SK-N-SH (cell line): Measurements from ENCODE around the gene OGFOD2. TPM values are rescaled to one million over a fixed set of nuclear protein-coding genes. Genes with fewer than 3 reads are reported as not detected.

Experiments
- CTCF ChIA-PET: fragments of 300-600, 350-600 bp; formaldehyde crosslinking; extraction: SDS; loops from one replicate; lab custom pipeline; 2021; lab: Yijun Ruan, JAX
- POLR2A ChIA-PET: fragments of 350-600 bp; sonication (Branson Sonifier 250); formaldehyde crosslinking; extraction: SDS; loops from one replicate; lab custom pipeline; 2020; ENCODE audit warnings: antibody characterized with exemption, inconsistent platforms; lab: Yijun Ruan, JAX
- DNase-seq: peaks from one replicate; pipeline ENCODE4 v3.0.0; 2012
- H2AFZ ChIP-seq: fragments of 200-600 bp; sonication (generic); 2 replicates; pipeline ENCODE4 v1.8.1; 2016; ENCODE audit warnings: antibody characterized with exemption, mild to moderate bottlenecking, low read depth
- H3F3A ChIP-seq: fragments of 200-600 bp; sonication (generic); replicated peaks from 2 replicates; pipeline ENCODE3; 2016; ENCODE audit warnings: antibody characterized with exemption, mild to moderate bottlenecking; ENCODE audit not compliant: insufficient read depth
- H3K27ac ChIP-seq, 2 experiments: fragments of 200-500 bp in 1 of 2; fragments of 200-600 bp in 1 of 2; sonication (Bioruptor generic) in 1 of 2; sonication (generic), shearing (Covaris generic) in 1 of 2; 2 replicates each; pipeline versions ENCODE4 v1.5.1 to v1.6.1; 2014 to 2016; ENCODE audit warnings: low read depth in 2 of 2, inconsistent platforms in 1 of 2, low read length in 1 of 2, mild to moderate bottlenecking in 1 of 2, mixed read lengths in 1 of 2
- H3K27me3 ChIP-seq: fragments of 200-600 bp; sonication (generic), shearing (Covaris generic); 2 replicates; pipeline ENCODE4 v1.6.1; 2016; ENCODE audit warnings: mixed run types; ENCODE audit not compliant: insufficient read depth
- H3K36me3 ChIP-seq, 2 experiments: fragments of 200-500 bp in 1 of 2; fragments of 200-600 bp in 1 of 2; sonication (Bioruptor generic) in 1 of 2; sonication (generic) in 1 of 2; replicated peaks in 1 of 2; 2 replicates each; pipeline versions ENCODE3 to v1.5.1; 2014 to 2016; ENCODE audit warnings: low read length in 1 of 2, mild to moderate bottlenecking in 1 of 2; ENCODE audit not compliant: insufficient read depth in 2 of 2, control insufficient read depth in 1 of 2
- H3K4me1 ChIP-seq, 2 experiments: fragments of 200-500 bp in 1 of 2; fragments of 200-600 bp in 1 of 2; sonication (Bioruptor generic) in 1 of 2; sonication (generic), shearing (Covaris generic) in 1 of 2; 2 replicates each; pipeline versions ENCODE4 v1.5.1 to v1.6.1; 2014 to 2016; ENCODE audit warnings: low read depth in 1 of 2, low read length in 1 of 2, mixed run types in 1 of 2; ENCODE audit not compliant: insufficient read depth in 2 of 2, control insufficient read depth in 1 of 2
- H3K4me2 ChIP-seq: fragments of 200-600 bp; sonication (generic), shearing (Covaris generic); 2 replicates; pipeline ENCODE4 v1.6.1; 2017; ENCODE audit warnings: mixed run types
- H3K4me3 ChIP-seq, 2 experiments: fragments of 200-500 bp in 1 of 2; fragments of 200-600 bp in 1 of 2; sonication (Bioruptor generic) in 1 of 2; sonication (generic), shearing (Covaris generic) in 1 of 2; 2 replicates each; pipeline versions ENCODE4 v1.5.1 to v1.8.1; 2014 to 2016; ENCODE audit warnings: low read depth in 2 of 2, inconsistent platforms in 1 of 2, low read length in 1 of 2, mild to moderate bottlenecking in 1 of 2, mixed read lengths in 1 of 2, moderate library complexity in 1 of 2
- H3K79me2 ChIP-seq: fragments of 200-600 bp; sonication (generic); 2 replicates; pipeline ENCODE4 v1.8.1; 2017; ENCODE audit warnings: mild to moderate bottlenecking; ENCODE audit not compliant: insufficient read depth
- H3K9ac ChIP-seq: fragments of 200-600 bp; sonication (generic); 2 replicates; pipeline ENCODE4 v1.6.1; 2017; ENCODE audit warnings: mixed run types
- H3K9me2 ChIP-seq: fragments of 200-600 bp; sonication (generic); 2 replicates; pipeline ENCODE4 v1.6.1; 2017; ENCODE audit warnings: mixed run types
- H3K9me3 ChIP-seq: fragments of 200-600 bp; sonication (generic); 2 replicates; pipeline ENCODE4 v1.6.1; 2017; ENCODE audit warnings: mixed run types, mild to moderate bottlenecking, moderate library complexity
- H4K20me1 ChIP-seq: fragments of 200-600 bp; sonication (generic); 2 replicates; pipeline ENCODE4 v1.6.1; 2017; ENCODE audit warnings: mild to moderate bottlenecking, mixed run types; ENCODE audit not compliant: insufficient read depth
- CHD2 ChIP-seq: fragments of 150-350 bp; IDR thresholded peaks from 2 replicates; pipeline ENCODE4 v1.6.1; 2018; ENCODE audit warnings: low read length; ENCODE audit not compliant: partially characterized antibody
- ELF1 ChIP-seq: IDR thresholded peaks from 2 replicates; pipeline ENCODE4 v1.4.0; 2012
- EZH2phosphoT487 ChIP-seq: fragments of 200-600 bp; sonication (generic); IDR thresholded peaks from 2 replicates; pipeline ENCODE4 v1.6.1; 2017; ENCODE audit warnings: low read depth, mixed run types, mild to moderate bottlenecking, antibody characterized with exemption, moderate library complexity, borderline replicate concordance
- FOXM1 ChIP-seq: IDR thresholded peaks from 2 replicates; pipeline ENCODE4 v1.4.0; 2012; ENCODE audit warnings: low read depth, mild to moderate bottlenecking
- GATA2 ChIP-seq: sonication (generic); formaldehyde crosslinking; IDR thresholded peaks from 2 replicates; pipeline ENCODE4 v1.5.0; 2020; ENCODE audit warnings: mild to moderate bottlenecking, missing genetic modification reagents
- JUND ChIP-seq: IDR thresholded peaks from 2 replicates; pipeline ENCODE4 v1.4.0; 2012
- MXI1 ChIP-seq: IDR thresholded peaks from 2 replicates; pipeline ENCODE4 v1.6.1; 2012; ENCODE audit warnings: mild to moderate bottlenecking, low read depth, low read length, improper control_type of control experiment
- NRF1 ChIP-seq: IDR thresholded peaks from 2 replicates; pipeline ENCODE4 v1.6.1; 2012; ENCODE audit warnings: low read depth, mild to moderate bottlenecking, low read length
- POLR2AphosphoS5 ChIP-seq: IDR thresholded peaks from 2 replicates; pipeline ENCODE4 v1.6.1; 2012; ENCODE audit warnings: low read depth, low read length
- RXRA ChIP-seq: IDR thresholded peaks from 2 replicates; pipeline ENCODE4 v1.4.0; 2012; ENCODE audit warnings: low read depth, mild to moderate bottlenecking, borderline replicate concordance
- TAF1 ChIP-seq: IDR thresholded peaks from 2 replicates; pipeline ENCODE4 v1.6.1; 2012; ENCODE audit warnings: low read depth, mild to moderate bottlenecking, low read length, moderate library complexity, borderline replicate concordance
- TEAD4 ChIP-seq: IDR thresholded peaks from 2 replicates; pipeline ENCODE4 v1.4.0; 2012; ENCODE audit warnings: mild to moderate bottlenecking, borderline replicate concordance; ENCODE audit not compliant: insufficient read depth
- WGBS: methylation state at CpG from one replicate; pipeline ENCODE4 v1.1.6; 2017; ENCODE audit warnings: low lambda C conversion rate; 5-methylcytosine and 5-hydroxymethylcytosine counted together
- polyA plus RNA-seq, 3 experiments: library from polyadenylated mRNA; depleted of rRNA; stranded (reverse); fragments of >200 nt; gene quantifications; 2 replicates each; pipeline ENCODE4 v1.2.3, GENCODE V29; 2012
- TF ChIP-seq, protein P1 (sequence below): fragments of 150-350 bp; IDR thresholded peaks from 2 replicates; pipeline ENCODE4 v1.6.1; 2017; ENCODE audit warnings: antibody characterized with exemption, low read length, low read depth, borderline replicate concordance
- TF ChIP-seq, protein P2 (sequence below): IDR thresholded peaks from 2 replicates; pipeline ENCODE4 v1.4.0; 2012; ENCODE audit warnings: low read depth
- TF ChIP-seq, protein P3 (sequence below): IDR thresholded peaks from 2 replicates; pipeline ENCODE4 v1.6.1; 2012; ENCODE audit warnings: mild to moderate bottlenecking, low read depth, low read length, moderate library complexity

The OGFOD2 gene
- polyA plus RNA-seq, 1 of the 3 experiments (the other 2 are of a cell fraction), result 22.0 TPM

DNA sequence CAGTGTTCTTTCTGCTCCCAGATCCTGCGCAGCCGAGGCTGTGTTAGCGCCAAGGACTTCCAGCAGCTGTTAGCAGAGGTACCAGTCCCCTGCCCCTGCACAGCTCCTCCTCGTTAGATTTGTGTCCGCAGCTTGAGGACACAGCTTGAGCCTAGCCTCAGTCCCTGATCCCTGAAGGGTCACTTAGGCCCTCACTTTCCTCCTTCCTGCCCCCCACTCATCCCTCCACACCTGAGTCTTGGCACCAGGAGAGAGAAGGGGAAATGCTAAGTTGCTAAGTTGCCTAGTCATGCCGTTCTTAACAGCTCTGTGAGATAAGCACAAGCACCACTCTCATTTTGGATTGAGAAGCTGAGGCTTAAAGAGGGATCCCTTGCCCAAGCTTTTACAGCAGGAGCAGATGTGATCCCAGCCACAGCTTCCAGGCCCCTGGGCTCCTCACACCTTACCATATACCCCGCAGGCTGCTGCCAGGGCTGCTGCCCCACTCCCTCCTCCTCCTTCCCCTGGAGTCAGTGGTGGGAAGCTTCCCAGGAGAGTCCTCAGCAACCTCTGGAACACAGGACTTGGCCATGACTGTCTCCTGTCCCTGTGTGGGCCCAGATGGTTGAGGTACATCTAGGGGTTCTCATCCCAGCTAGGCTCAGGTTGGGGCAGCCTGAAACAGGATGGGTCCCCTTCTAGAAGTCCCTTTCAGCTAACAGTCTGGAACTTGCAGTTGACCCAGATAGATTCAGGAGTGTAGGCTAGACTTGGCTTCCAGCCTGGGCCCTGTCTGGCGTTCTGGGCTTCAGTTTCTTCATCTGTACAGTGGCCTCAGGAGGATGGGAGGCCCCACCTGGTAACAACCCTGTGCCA lies 975 bp downstream of the OGFOD2 start:
- H3K27ac ChIP-seq, result peak overlapping the region; percentile 99; a peak in 3 of 4 replicates
- peak overlapping the region; percentile 98 for H3K4me2 ChIP-seq
- ChIA-PET POLR2A (interaction anchor here (1.3 to 2.5 kb wide), 3 partner anchors 8 to 257 kb away, joined by 9 to 12 read pairs (median 9); partner anchors contain the start of genes ABCB9, MPHOSPH9 and MTRFR), CTCF (interaction anchor here (1.4 to 2.4 kb wide), 3 partner anchors 115 to 262 kb away, joined by 3 to 7 read pairs (median 5); no protein-coding TSS in a partner anchor)
- H3K9ac ChIP-seq, result peak overlapping the region; percentile 100
- TF ChIP-seq RXRA (no peak), JUND (no peak), ELF1 (no peak), FOXM1 (no peak), MXI1 (no peak), CHD2 (no peak)
- TF ChIP-seq, protein P1, sequence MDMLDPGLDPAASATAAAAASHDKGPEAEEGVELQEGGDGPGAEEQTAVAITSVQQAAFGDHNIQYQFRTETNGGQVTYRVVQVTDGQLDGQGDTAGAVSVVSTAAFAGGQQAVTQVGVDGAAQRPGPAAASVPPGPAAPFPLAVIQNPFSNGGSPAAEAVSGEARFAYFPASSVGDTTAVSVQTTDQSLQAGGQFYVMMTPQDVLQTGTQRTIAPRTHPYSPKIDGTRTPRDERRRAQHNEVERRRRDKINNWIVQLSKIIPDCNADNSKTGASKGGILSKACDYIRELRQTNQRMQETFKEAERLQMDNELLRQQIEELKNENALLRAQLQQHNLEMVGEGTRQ, result no peak
- TF ChIP-seq, protein P2, sequence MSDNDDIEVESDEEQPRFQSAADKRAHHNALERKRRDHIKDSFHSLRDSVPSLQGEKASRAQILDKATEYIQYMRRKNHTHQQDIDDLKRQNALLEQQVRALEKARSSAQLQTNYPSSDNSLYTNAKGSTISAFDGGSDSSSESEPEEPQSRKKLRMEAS, result no peak
- H4K20me1 ChIP-seq, result no peaks in the 10 kb centered on the region
- H3K9me2 ChIP-seq, result no peaks in the 10 kb centered on the region
- H3K4me1 ChIP-seq, result peaks cover 7 to 28% of the 10 kb centered on the region in 2 experiments; a peak in 2 of 4 replicates
- peaks cover 0 to 11% of the 10 kb centered on the region in 2 experiments for H3K36me3 ChIP-seq
- H3F3A ChIP-seq, result peaks cover 3% of the 10 kb centered on the region
- peaks cover 68% of the 10 kb centered on the region for H3K79me2 ChIP-seq
- WGBS, result 10% methylated on average over 6 of the region's 8 CpGs
- no peak overlapping the region for H2AFZ ChIP-seq
- DNase-seq, result no peak
- H3K4me3 ChIP-seq, result peak overlapping the region; percentile 95 to 99
- no peaks in the 10 kb centered on the region for H3K9me3 ChIP-seq
- H3K27me3 ChIP-seq, result no peaks in the 10 kb centered on the region

- H3K79me2 ChIP-seq, result peaks cover 74% of the 10 kb centered on the region
- H4K20me1 ChIP-seq, result no peaks in the 10 kb centered on the region; the same call in 1 of the 2 replicates
- H2AFZ ChIP-seq, result no peak overlapping the region
- H3K27me3 ChIP-seq, result no peaks in the 10 kb centered on the region
- H3K36me3 ChIP-seq, result peaks cover 0 to 11% of the 10 kb centered on the region in 2 experiments
- no peak overlapping the region for H3K9ac ChIP-seq
- 93% methylated on average over 11 of the region's 15 CpGs for WGBS
- H3K9me3 ChIP-seq, result no peaks in the 10 kb centered on the region
- no peak overlapping the region for H3K4me3 ChIP-seq
- H3K4me2 ChIP-seq, result peak overlapping the region; percentile 98; the same call in 1 of the 2 replicates
- ChIA-PET POLR2A (interaction anchor here (2.5 kb wide), 2 partner anchors 10 to 256 kb away, joined by 9 to 12 read pairs; partner anchors contain the start of genes ABCB9, MPHOSPH9 and MTRFR), CTCF (interaction anchor here (0.7 kb wide), 1 partner anchor 261 kb away, joined by 3 read pairs; no protein-coding TSS in a partner anchor)
- DNase-seq, result no peak
- TF ChIP-seq EZH2phosphoT487 (no peak), TEAD4 (no peak), TAF1 (no peak), FOXM1 (no peak), RXRA (no peak), NRF1 (no peak), GATA2 (CRISPR knock-in tag) (no peak), POLR2AphosphoS5 (no peak)
- TF ChIP-seq, protein P2, result no peak
- TF ChIP-seq, protein P3, sequence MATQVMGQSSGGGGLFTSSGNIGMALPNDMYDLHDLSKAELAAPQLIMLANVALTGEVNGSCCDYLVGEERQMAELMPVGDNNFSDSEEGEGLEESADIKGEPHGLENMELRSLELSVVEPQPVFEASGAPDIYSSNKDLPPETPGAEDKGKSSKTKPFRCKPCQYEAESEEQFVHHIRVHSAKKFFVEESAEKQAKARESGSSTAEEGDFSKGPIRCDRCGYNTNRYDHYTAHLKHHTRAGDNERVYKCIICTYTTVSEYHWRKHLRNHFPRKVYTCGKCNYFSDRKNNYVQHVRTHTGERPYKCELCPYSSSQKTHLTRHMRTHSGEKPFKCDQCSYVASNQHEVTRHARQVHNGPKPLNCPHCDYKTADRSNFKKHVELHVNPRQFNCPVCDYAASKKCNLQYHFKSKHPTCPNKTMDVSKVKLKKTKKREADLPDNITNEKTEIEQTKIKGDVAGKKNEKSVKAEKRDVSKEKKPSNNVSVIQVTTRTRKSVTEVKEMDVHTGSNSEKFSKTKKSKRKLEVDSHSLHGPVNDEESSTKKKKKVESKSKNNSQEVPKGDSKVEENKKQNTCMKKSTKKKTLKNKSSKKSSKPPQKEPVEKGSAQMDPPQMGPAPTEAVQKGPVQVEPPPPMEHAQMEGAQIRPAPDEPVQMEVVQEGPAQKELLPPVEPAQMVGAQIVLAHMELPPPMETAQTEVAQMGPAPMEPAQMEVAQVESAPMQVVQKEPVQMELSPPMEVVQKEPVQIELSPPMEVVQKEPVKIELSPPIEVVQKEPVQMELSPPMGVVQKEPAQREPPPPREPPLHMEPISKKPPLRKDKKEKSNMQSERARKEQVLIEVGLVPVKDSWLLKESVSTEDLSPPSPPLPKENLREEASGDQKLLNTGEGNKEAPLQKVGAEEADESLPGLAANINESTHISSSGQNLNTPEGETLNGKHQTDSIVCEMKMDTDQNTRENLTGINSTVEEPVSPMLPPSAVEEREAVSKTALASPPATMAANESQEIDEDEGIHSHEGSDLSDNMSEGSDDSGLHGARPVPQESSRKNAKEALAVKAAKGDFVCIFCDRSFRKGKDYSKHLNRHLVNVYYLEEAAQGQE, result no peak
- H3K9me2 ChIP-seq, result no peaks in the 10 kb centered on the region
- H3K4me1 ChIP-seq, result peaks cover 8 to 31% of the 10 kb centered on the region in 2 experiments; a peak in 3 of 4 replicates
- H3K27ac ChIP-seq, result no peak overlapping the region
- H3F3A ChIP-seq, result no peaks in the 10 kb centered on the region
These were observed 1.6 kb downstream of the OGFOD2 start for GRCh38 chr12:122976648-122976975.
